GM12878 (cell line): ENCODE data around the gene CSDE1. TPM values are rescaled to one million over a fixed set of nuclear protein-coding genes. Genes with fewer than 3 reads are reported as not detected.

Experiments used
- ATAC-seq: fragments of 200-7000 bp; cut with Tn5 transposase; 3 replicates; pipeline ENCODE4 v1.9.1; 2020; ENCODE audit warnings: mild to moderate bottlenecking, moderate library complexity
- BruUV-seq: library from RNA; stranded (reverse); fragments of 400-500 nt; replicated peaks from 2 replicates; lab custom pipeline; 2021; lab: Mats Ljungman, UMichigan
- CTCF ChIA-PET: fragments of 300-600 bp; sonication (Branson Sonifier 250); formaldehyde crosslinking; extraction: SDS; loops from one replicate; lab custom pipeline; 2021; ENCODE audit warnings: inconsistent platforms; lab: Yijun Ruan, JAX
- POLR2A ChIA-PET: fragments of 350-600 bp; formaldehyde crosslinking; extraction: SDS; loops from one replicate; lab custom pipeline; 2021; ENCODE audit warnings: inconsistent platforms; lab: Charles Lee
- RAD21 ChIA-PET: fragments of 300-600 bp; sonication (Branson Sonifier 250); formaldehyde crosslinking; loops from one replicate; lab custom pipeline; 2023; ENCODE audit warnings: antibody characterized with exemption; ENCODE audit not compliant: unreplicated experiment; lab: Charles Lee
- SMC1A ChIA-PET: fragments of 300-600 bp; sonication (Branson Sonifier 250); formaldehyde crosslinking; loops from one replicate; lab custom pipeline; 2023; ENCODE audit not compliant: unreplicated experiment, uncharacterized antibody; lab: Charles Lee
- DNase-seq: peaks from one replicate; pipeline ENCODE4 v3.0.0-alpha.2; 2011; ENCODE audit warnings: low read depth, low spot score
- FAIRE-seq: peaks from 3 replicates; lab custom pipeline; 2011; peaks lifted over from hg19 to GRCh38; lab: Jason Lieb, UNC
- H2AFZ ChIP-seq: 2 replicates; pipeline ENCODE4 v1.6.0; 2011; ENCODE audit warnings: low read depth, low read length, control low read depth; ENCODE audit not compliant: control insufficient read depth
- H3K27ac ChIP-seq: 2 replicates; pipeline ENCODE4 v1.5.1; 2011; ENCODE audit warnings: control low read depth; ENCODE audit not compliant: control insufficient read depth, insufficient read depth
- H3K27me3 ChIP-seq, 2 experiments: replicated peaks in 1 of 2; 2 replicates each; pipeline versions ENCODE4 v1.6.0 to v1.6.1; 2011; ENCODE audit warnings: low read length in 1 of 2; ENCODE audit not compliant: control insufficient read depth in 2 of 2, insufficient read depth in 2 of 2
- H3K36me3 ChIP-seq, 2 experiments: 2 replicates each; pipeline ENCODE4 v1.5.1; 2011; ENCODE audit warnings: low read length in 1 of 2; ENCODE audit not compliant: control insufficient read depth in 2 of 2, insufficient read depth in 2 of 2
- H3K4me1 ChIP-seq: 2 replicates; pipeline ENCODE4 v1.6.1; 2011; ENCODE audit warnings: mild to moderate bottlenecking, low read length, moderate library complexity, mixed read lengths; ENCODE audit not compliant: control insufficient read depth, insufficient read depth
- H3K4me2 ChIP-seq: 2 replicates; pipeline ENCODE4 v1.6.0; 2011; ENCODE audit warnings: control low read depth; ENCODE audit not compliant: control insufficient read depth, insufficient read depth
- H3K4me3 ChIP-seq: fragments of 200-600 bp; sonication (generic); 2 replicates; pipeline ENCODE4 v1.5.1; 2016
- H3K79me2 ChIP-seq: 2 replicates; pipeline ENCODE4 v1.6.0; 2011; ENCODE audit warnings: low read length; ENCODE audit not compliant: control insufficient read depth, insufficient read depth
- H3K9ac ChIP-seq: 2 replicates; pipeline ENCODE4 v1.8.0; 2011; ENCODE audit warnings: low read length, control low read depth, mixed read lengths; ENCODE audit not compliant: control insufficient read depth, insufficient read depth
- H3K9me3 ChIP-seq: replicated peaks from 3 replicates; pipeline ENCODE4 v1.5.1; 2011; ENCODE audit warnings: mild to moderate bottlenecking, low read length; ENCODE audit not compliant: control insufficient read depth, insufficient read depth
- H4K20me1 ChIP-seq: 2 replicates; pipeline ENCODE4 v1.6.0; 2011; ENCODE audit not compliant: control insufficient read depth, insufficient read depth
- ATF3 ChIP-seq: IDR thresholded peaks from 2 replicates; pipeline ENCODE4 v1.6.1; 2011; ENCODE audit warnings: low read depth, mild to moderate bottlenecking, low read length, moderate library complexity, borderline replicate concordance; ENCODE audit errors: extremely low read depth
- EED ChIP-seq: sonication (generic); IDR thresholded peaks from 2 replicates; pipeline ENCODE4 v1.6.1; 2016; ENCODE audit warnings: antibody characterized with exemption, low read depth
- FOS ChIP-seq: IDR thresholded peaks from 3 replicates; pipeline ENCODE4 v1.6.1; 2011; ENCODE audit warnings: borderline replicate concordance; ENCODE audit not compliant: insufficient read length; ENCODE audit errors: extremely low read depth
- GABPA ChIP-seq: IDR thresholded peaks from 2 replicates; pipeline ENCODE4 v1.6.1; 2014; ENCODE audit warnings: antibody characterized with exemption, low read depth, mild to moderate bottlenecking, inconsistent platforms
- JUNB ChIP-seq: IDR thresholded peaks from 2 replicates; pipeline ENCODE4 v1.6.1; 2016; ENCODE audit warnings: antibody characterized with exemption, mild to moderate bottlenecking
- PAX8 ChIP-seq: fragments of 450-650 bp; IDR thresholded peaks from 2 replicates; pipeline ENCODE4 v1.6.1; 2017; ENCODE audit warnings: mild to moderate bottlenecking, moderate library complexity
- RCOR1 ChIP-seq: conservative IDR thresholded peaks from 2 replicates; pipeline ENCODE4 v1.6.1; 2012; ENCODE audit warnings: low read depth, low read length, improper control_type of control experiment
- SMAD5 ChIP-seq: IDR thresholded peaks from 2 replicates; pipeline ENCODE4 v1.6.1; 2016; ENCODE audit warnings: antibody characterized with exemption, low read depth
- USF2 ChIP-seq: IDR thresholded peaks from 2 replicates; pipeline ENCODE4 v1.6.1; 2011; ENCODE audit warnings: low read depth, low read length, improper control_type of control experiment, borderline replicate concordance
- ZNF217 ChIP-seq: fragments of 450-650 bp; IDR thresholded peaks from 2 replicates; pipeline ENCODE4 v1.6.1; 2017; ENCODE audit warnings: antibody characterized with exemption, mild to moderate bottlenecking
- WGBS: methylation state at CpG from one replicate; pipeline ENCODE4 v1.1.6; 2016; ENCODE audit warnings: low lambda C conversion rate; ENCODE audit not compliant: insufficient replicate concordance, insufficient coverage; ENCODE audit errors: missing lambda C conversion rate; 5-methylcytosine and 5-hydroxymethylcytosine counted together
- in situ Hi-C: fragments of 300-500 bp; cut with MboI; formaldehyde crosslinking; loops from 9 replicates; pipeline ENCODE4 v1.14.3; 2018; ENCODE audit warnings: mixed read lengths
- intact Hi-C: fragments of 100-400 bp; cut with micrococcal nuclease; formaldehyde crosslinking; loops from one replicate; pipeline ENCODE4 v1.14.2; 2022; ENCODE audit not compliant: unreplicated experiment
- polyA plus RNA-seq, 11 experiments: library from polyadenylated mRNA; depleted of rRNA in 4 of 11; unstranded in 6 of 11; stranded (reverse) in 5 of 11; fragments of >200 nt; fragmentation: Nextera tagmentation in 4 of 11; fragmentation: Illumina TruSeq in 1 of 11; extraction: Ambion mirVana in 4 of 11; extraction: Trizol in 1 of 11; gene quantifications; 1 replicate in 1 of 11; 2 replicates in 10 of 11; pipeline versions ENCODE4 v1.2.1 to v1.2.3, GENCODE V29; 2011 to 2016; ENCODE audit warnings: inconsistent platforms in 2 of 11, missing spikeins in 2 of 11, low read depth in 1 of 11
- total RNA-seq, 4 experiments: library from RNA; depleted of rRNA in 3 of 4; stranded (reverse); fragments of >200 nt in 3 of 4; fragmentation: Illumina TruSeq in 1 of 4; extraction: Trizol in 1 of 4; gene quantifications; 2 replicates each; pipeline versions ENCODE4 v1.2.1 to v1.2.3, GENCODE V29; 2013 to 2021
- TF ChIP-seq, protein P1 (sequence below): fragments of 450-650 bp; IDR thresholded peaks from 2 replicates; pipeline ENCODE4 v1.6.1; 2017; ENCODE audit warnings: mild to moderate bottlenecking, moderate library complexity
- TF ChIP-seq, protein P2 (sequence below): fragments of 450-650 bp; IDR thresholded peaks from 2 replicates; pipeline ENCODE4 v1.6.1; 2017; ENCODE audit warnings: low read depth, mild to moderate bottlenecking, moderate library complexity

CSDE1 gene
- total and polyA plus RNA-seq, 10 of the 15 experiments (the other 5 are each of a cell fraction or from before 2014, with no cell fraction given): 130 to 390 (median 246) TPM

- TF ChIP-seq, protein P1, sequence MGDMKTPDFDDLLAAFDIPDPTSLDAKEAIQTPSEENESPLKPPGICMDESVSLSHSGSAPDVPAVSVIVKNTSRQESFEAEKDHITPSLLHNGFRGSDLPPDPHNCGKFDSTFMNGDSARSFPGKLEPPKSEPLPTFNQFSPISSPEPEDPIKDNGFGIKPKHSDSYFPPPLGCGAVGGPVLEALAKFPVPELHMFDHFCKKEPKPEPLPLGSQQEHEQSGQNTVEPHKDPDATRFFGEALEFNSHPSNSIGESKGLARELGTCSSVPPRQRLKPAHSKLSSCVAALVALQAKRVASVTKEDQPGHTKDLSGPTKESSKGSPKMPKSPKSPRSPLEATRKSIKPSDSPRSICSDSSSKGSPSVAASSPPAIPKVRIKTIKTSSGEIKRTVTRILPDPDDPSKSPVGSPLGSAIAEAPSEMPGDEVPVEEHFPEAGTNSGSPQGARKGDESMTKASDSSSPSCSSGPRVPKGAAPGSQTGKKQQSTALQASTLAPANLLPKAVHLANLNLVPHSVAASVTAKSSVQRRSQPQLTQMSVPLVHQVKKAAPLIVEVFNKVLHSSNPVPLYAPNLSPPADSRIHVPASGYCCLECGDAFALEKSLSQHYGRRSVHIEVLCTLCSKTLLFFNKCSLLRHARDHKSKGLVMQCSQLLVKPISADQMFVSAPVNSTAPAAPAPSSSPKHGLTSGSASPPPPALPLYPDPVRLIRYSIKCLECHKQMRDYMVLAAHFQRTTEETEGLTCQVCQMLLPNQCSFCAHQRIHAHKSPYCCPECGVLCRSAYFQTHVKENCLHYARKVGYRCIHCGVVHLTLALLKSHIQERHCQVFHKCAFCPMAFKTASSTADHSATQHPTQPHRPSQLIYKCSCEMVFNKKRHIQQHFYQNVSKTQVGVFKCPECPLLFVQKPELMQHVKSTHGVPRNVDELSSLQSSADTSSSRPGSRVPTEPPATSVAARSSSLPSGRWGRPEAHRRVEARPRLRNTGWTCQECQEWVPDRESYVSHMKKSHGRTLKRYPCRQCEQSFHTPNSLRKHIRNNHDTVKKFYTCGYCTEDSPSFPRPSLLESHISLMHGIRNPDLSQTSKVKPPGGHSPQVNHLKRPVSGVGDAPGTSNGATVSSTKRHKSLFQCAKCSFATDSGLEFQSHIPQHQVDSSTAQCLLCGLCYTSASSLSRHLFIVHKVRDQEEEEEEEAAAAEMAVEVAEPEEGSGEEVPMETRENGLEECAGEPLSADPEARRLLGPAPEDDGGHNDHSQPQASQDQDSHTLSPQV: no peak
- TF ChIP-seq JUNB: no peak
- no peak for TF ChIP-seq USF2
- TF ChIP-seq RCOR1: no peak
- TF ChIP-seq SMAD5: no peak
- TF ChIP-seq, all 136 proteins: peak for 0
Measured at GRCh38 chr1:114690148-114690547, 67.6 kb downstream of the CSDE1 start (continued).

GRCh38 chr1:114688526-114688925 lies 69.3 kb downstream of the CSDE1 start:
- no peak overlapping the region for H3K27ac ChIP-seq
- intact Hi-C loops: no loop called here
- no peak overlapping the region for H3K4me2 ChIP-seq
- FAIRE-seq (no peak), DNase-seq (no peak), ATAC-seq (no peak)
- H3K79me2 ChIP-seq: no peaks in the 10 kb centered on the region
- no peak overlapping the region for H3K9ac ChIP-seq
- ChIA-PET RAD21 (no interaction called here), SMC1A (no interaction called here), CTCF (no interaction called here), POLR2A (no interaction called here)
- no peak overlapping the region for H3K4me3 ChIP-seq
- H3K4me1 ChIP-seq: no peaks in the 10 kb centered on the region
- H3K27me3 ChIP-seq: 0 out of 4 replicates have a peak, but pooled peaks cover 0 to 3% of the 10 kb centered on the region in 2 experiments
- in situ Hi-C loops: no loop called here
- 25% methylated on average over 4 of the region's 4 CpGs for WGBS
- H3K9me3 ChIP-seq: no peaks in the 10 kb centered on the region
- no peak overlapping the region for H2AFZ ChIP-seq
- H3K36me3 ChIP-seq: no peaks in the 10 kb centered on the region
- BruUV-seq: no TSS peak
- no peaks in the 10 kb centered on the region for H4K20me1 ChIP-seq
- TF ChIP-seq ATF3 (no peak), FOS (no peak), ZNF217 (no peak), GABPA (no peak), PAX8 (no peak), EED (no peak)
- TF ChIP-seq, protein P2, sequence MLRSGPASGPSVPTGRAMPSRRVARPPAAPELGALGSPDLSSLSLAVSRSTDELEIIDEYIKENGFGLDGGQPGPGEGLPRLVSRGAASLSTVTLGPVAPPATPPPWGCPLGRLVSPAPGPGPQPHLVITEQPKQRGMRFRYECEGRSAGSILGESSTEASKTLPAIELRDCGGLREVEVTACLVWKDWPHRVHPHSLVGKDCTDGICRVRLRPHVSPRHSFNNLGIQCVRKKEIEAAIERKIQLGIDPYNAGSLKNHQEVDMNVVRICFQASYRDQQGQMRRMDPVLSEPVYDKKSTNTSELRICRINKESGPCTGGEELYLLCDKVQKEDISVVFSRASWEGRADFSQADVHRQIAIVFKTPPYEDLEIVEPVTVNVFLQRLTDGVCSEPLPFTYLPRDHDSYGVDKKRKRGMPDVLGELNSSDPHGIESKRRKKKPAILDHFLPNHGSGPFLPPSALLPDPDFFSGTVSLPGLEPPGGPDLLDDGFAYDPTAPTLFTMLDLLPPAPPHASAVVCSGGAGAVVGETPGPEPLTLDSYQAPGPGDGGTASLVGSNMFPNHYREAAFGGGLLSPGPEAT: no peak
- TF ChIP-seq, protein P1: no peak
